H1 (cell line): ENCODE data around the gene ITGB8. TPM values are rescaled to one million over a fixed set of nuclear protein-coding genes. Genes with fewer than 3 reads are reported as not detected.
A peak's percentile ranks its signal among the peaks of the same experiment; 100 is the strongest.

Source experiments
- BCL11A ChIP-seq, 2 experiments: IDR thresholded peaks; one replicate each; pipeline ENCODE4 v1.6.1; 2011; ENCODE audit warnings: low read depth in 2 of 2, low read length in 2 of 2, mild to moderate bottlenecking in 2 of 2
- HDAC6 ChIP-seq: IDR thresholded peaks from one replicate; pipeline ENCODE4 v1.7.1; 2012; ENCODE audit warnings: low read depth, mild to moderate bottlenecking, inconsistent platforms, low read length, moderate library complexity
- JUND ChIP-seq: IDR thresholded peaks from 2 replicates; pipeline ENCODE4 v1.6.1; 2011; ENCODE audit warnings: mild to moderate bottlenecking, improper control_type of control experiment, low read length
- SP1 ChIP-seq: IDR thresholded peaks from 2 replicates; pipeline ENCODE4 v1.6.1; 2011; ENCODE audit warnings: low read depth, low read length
- polyA plus RNA-seq, 7 experiments: library from polyadenylated mRNA; depleted of rRNA in 3 of 7; stranded (reverse) in 5 of 7; unstranded in 2 of 7; fragments of >200 nt in 5 of 7; fragments of 200-250 nt in 2 of 7; gene quantifications; 1 replicate in 5 of 7; 2 replicates in 1 of 7; 4 replicates in 1 of 7; pipeline versions ENCODE4 v1.2.1 to v1.2.3, GENCODE V29; 2011 to 2013; ENCODE audit warnings: missing spikeins in 2 of 7, mixed read lengths in 2 of 7
- total RNA-seq: library from RNA; stranded (reverse); fragmentation: NEBNext Ultra II Directional; extraction: Animal tissue kit (Norgen Biotek cat#: 25700); gene quantifications from 2 replicates; pipeline ENCODE4 v1.2.1, GENCODE V29; 2021
- TF ChIP-seq, protein P1 (sequence below): fragments of 300-600 bp; sonication (generic); IDR thresholded peaks from 2 replicates; pipeline ENCODE4 v1.7.1; 2012; ENCODE audit warnings: low read length, moderate library complexity, mild to moderate bottlenecking, inconsistent platforms; ENCODE audit not compliant: insufficient replicate concordance

ITGB8 gene
- total and polyA plus RNA-seq, 2 of the 8 experiments (the other 6 are each of a cell fraction or from before 2014, with no cell fraction given) = 1.2 to 3.6 TPM

DNA sequence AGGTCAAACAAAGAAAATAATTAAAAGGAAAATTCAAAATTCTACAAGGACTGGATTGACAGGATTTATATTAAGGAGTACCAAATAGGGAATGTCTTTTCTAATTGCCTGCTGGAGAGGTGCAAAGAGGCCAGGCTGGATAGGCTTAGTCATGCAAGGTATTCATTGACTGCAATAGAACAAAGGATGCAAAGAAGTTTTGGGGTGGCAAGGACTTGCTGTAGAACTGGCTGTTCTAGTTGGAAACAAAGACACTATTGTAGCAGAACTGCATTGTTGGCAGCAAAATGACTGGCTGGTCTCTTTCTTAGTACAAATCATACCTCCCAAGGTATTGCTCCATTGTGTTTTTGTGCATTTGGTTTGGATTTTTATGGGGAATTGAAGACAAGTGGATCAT lies 10.1 kb downstream of the ITGB8 start (continued):
- TF ChIP-seq, protein P1, sequence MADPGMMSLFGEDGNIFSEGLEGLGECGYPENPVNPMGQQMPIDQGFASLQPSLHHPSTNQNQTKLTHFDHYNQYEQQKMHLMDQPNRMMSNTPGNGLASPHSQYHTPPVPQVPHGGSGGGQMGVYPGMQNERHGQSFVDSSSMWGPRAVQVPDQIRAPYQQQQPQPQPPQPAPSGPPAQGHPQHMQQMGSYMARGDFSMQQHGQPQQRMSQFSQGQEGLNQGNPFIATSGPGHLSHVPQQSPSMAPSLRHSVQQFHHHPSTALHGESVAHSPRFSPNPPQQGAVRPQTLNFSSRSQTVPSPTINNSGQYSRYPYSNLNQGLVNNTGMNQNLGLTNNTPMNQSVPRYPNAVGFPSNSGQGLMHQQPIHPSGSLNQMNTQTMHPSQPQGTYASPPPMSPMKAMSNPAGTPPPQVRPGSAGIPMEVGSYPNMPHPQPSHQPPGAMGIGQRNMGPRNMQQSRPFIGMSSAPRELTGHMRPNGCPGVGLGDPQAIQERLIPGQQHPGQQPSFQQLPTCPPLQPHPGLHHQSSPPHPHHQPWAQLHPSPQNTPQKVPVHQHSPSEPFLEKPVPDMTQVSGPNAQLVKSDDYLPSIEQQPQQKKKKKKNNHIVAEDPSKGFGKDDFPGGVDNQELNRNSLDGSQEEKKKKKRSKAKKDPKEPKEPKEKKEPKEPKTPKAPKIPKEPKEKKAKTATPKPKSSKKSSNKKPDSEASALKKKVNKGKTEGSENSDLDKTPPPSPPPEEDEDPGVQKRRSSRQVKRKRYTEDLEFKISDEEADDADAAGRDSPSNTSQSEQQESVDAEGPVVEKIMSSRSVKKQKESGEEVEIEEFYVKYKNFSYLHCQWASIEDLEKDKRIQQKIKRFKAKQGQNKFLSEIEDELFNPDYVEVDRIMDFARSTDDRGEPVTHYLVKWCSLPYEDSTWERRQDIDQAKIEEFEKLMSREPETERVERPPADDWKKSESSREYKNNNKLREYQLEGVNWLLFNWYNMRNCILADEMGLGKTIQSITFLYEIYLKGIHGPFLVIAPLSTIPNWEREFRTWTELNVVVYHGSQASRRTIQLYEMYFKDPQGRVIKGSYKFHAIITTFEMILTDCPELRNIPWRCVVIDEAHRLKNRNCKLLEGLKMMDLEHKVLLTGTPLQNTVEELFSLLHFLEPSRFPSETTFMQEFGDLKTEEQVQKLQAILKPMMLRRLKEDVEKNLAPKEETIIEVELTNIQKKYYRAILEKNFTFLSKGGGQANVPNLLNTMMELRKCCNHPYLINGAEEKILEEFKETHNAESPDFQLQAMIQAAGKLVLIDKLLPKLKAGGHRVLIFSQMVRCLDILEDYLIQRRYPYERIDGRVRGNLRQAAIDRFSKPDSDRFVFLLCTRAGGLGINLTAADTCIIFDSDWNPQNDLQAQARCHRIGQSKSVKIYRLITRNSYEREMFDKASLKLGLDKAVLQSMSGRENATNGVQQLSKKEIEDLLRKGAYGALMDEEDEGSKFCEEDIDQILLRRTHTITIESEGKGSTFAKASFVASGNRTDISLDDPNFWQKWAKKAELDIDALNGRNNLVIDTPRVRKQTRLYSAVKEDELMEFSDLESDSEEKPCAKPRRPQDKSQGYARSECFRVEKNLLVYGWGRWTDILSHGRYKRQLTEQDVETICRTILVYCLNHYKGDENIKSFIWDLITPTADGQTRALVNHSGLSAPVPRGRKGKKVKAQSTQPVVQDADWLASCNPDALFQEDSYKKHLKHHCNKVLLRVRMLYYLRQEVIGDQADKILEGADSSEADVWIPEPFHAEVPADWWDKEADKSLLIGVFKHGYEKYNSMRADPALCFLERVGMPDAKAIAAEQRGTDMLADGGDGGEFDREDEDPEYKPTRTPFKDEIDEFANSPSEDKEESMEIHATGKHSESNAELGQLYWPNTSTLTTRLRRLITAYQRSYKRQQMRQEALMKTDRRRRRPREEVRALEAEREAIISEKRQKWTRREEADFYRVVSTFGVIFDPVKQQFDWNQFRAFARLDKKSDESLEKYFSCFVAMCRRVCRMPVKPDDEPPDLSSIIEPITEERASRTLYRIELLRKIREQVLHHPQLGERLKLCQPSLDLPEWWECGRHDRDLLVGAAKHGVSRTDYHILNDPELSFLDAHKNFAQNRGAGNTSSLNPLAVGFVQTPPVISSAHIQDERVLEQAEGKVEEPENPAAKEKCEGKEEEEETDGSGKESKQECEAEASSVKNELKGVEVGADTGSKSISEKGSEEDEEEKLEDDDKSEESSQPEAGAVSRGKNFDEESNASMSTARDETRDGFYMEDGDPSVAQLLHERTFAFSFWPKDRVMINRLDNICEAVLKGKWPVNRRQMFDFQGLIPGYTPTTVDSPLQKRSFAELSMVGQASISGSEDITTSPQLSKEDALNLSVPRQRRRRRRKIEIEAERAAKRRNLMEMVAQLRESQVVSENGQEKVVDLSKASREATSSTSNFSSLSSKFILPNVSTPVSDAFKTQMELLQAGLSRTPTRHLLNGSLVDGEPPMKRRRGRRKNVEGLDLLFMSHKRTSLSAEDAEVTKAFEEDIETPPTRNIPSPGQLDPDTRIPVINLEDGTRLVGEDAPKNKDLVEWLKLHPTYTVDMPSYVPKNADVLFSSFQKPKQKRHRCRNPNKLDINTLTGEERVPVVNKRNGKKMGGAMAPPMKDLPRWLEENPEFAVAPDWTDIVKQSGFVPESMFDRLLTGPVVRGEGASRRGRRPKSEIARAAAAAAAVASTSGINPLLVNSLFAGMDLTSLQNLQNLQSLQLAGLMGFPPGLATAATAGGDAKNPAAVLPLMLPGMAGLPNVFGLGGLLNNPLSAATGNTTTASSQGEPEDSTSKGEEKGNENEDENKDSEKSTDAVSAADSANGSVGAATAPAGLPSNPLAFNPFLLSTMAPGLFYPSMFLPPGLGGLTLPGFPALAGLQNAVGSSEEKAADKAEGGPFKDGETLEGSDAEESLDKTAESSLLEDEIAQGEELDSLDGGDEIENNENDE = peak; percentile 63
- TF ChIP-seq HDAC6 = no peak
- TF ChIP-seq BCL11A (IDR thresholded peaks at IDR 0.05; ENCODE audit: low read depth in 2 of 2, low read length in 2 of 2) = peak in 1 of 2 experiments; percentile 17
- peak; percentile 73 for TF ChIP-seq SP1
- peak; percentile 41; the same call in 1 of the 2 replicates for TF ChIP-seq JUND
